Measurements from ENCODE around the gene ZNF532.

DNA sequence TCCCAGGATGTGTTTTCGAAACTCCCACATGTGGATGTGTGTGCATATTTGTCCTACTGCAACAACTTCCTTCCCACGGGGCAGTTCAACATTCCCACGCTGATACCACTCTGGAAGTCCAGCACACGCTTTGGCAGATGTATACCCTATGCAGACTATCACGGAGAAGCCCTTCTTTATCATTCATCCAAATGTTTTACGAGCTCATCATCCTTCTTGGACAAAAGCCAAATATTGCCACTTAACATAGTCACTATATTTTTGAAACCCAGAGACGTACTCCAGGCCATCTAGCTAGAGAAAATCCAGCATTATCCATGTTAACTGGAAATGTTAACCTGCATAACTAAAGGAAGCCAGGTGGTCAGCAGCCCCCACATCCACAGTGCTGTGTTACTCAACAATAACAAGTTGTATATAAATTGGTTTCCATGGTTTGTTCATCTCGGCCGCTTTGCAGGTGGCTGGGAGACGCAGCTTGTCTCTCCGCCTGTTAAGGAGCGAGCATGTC, 131.5 kb downstream of the ZNF532 start:
- TF ChIP-seq CTCF (IDR thresholded peaks at IDR 0.05): no peak
- TF ChIP-seq POLR2A (IDR thresholded peaks at IDR 0.05): no peak

Measured in Peyer's patch (tissue), 4 donors.